ENCODE data around the gene TBC1D25.

TBC1D25 gene

DNA sequence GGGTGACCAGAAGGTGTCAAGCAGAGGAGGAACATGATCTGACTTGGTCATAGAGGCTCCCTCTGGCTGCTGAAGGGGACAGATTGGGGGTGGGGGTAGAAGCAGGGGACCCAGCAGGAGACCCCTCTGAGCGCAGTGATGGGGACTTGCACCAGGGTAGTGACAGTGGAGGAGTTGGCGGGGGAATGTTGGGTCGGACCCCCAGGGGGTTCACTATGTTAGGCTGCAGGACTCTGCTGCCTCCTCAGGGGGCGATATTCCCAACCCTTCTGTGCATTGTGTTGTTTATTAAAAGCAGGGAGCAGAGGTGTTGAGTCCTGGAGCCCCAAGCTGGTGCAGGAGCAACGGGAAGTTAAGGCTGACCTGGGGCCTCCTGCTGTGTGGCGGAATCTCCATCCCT, 66.6 kb downstream of the TBC1D25 start:
- DNase-seq, result no peak

DNA sequence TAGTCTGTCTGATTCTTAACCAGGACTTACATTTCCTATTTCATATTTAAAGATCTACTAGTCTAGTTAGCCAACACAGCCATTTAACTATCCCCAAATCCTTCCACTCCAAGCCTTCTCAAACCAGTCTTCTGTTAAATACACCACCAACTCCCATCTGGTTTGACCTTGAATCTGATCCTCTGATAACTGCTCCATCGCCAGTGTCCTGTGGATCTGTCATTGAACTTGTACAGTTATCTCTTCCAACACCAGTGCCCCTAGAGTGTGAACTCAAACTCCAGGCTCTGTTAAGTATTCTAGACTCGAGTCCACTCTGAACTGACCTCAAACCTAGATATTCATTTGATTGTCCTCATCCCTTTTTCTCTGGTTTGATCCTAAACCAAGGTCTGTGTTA, 72.2 kb downstream of the TBC1D25 start:
- DNase-seq, result no peak

Data from activated CD8-positive, alpha-beta memory T cell treated with anti-CD3 and anti-CD28 coated beads, Interleukin-2, amount 50 U/mL, for 4 hours (primary cell).